PC-9 (cell line): Measurements from ENCODE around the gene ERBB2.

Experiments
- CTCF ChIP-seq: fragments of 200-600 bp; sonication (generic); conservative IDR thresholded peaks from 2 replicates; pipeline ENCODE4 v1.6.1; 2017; ENCODE audit warnings: mixed run types, antibody characterized with exemption, mild to moderate bottlenecking, moderate library complexity
- EZH2 ChIP-seq: fragments of 200-600 bp; sonication (generic); IDR thresholded peaks from 2 replicates; pipeline ENCODE4 v1.8.0; 2017; ENCODE audit warnings: antibody characterized with exemption, low read depth

- TF ChIP-seq CTCF (no peak), EZH2 (no peak)
These were observed 37.1 kb upstream of the ERBB2 start for GRCh38 chr17:39662551-39663339.
